Astrocyte (in vitro differentiated cells and primary cell): ENCODE data around the gene IDH3B. TPM values are rescaled to one million over a fixed set of nuclear protein-coding genes. Genes with fewer than 3 reads are reported as not detected.

ENCODE experiments used
- DNase-seq: peaks from one replicate; pipeline ENCODE4 v3.0.0-alpha.2; 2010; ENCODE audit warnings: low read depth
- FAIRE-seq: peaks from 2 replicates; lab custom pipeline; 2011; peaks lifted over from hg19 to GRCh38; lab: Jason Lieb, UNC
- H2AFZ ChIP-seq: 2 replicates; pipeline ENCODE4 v1.6.0; 2012; ENCODE audit warnings: low read depth, low read length, inconsistent platforms
- H3K27ac ChIP-seq: 2 replicates; pipeline ENCODE4 v1.5.1; 2011; ENCODE audit warnings: low read depth, low read length, inconsistent platforms
- H3K27me3 ChIP-seq: 2 replicates; pipeline ENCODE4 v1.6.0; 2011; ENCODE audit warnings: low read length, inconsistent platforms; ENCODE audit not compliant: insufficient read depth
- H3K36me3 ChIP-seq: 2 replicates; pipeline ENCODE4 v1.5.1; 2011; ENCODE audit warnings: low read length, inconsistent platforms; ENCODE audit not compliant: insufficient read depth
- H3K4me1 ChIP-seq: 2 replicates; pipeline ENCODE4 v1.5.1; 2011; ENCODE audit warnings: low read length, inconsistent platforms; ENCODE audit not compliant: insufficient read depth
- H3K4me2 ChIP-seq: 2 replicates; pipeline ENCODE4 v1.6.0; 2012; ENCODE audit warnings: low read length, inconsistent platforms
- H3K4me3 ChIP-seq: 2 replicates; pipeline ENCODE4 v1.5.1; 2011; ENCODE audit warnings: low read depth, mild to moderate bottlenecking, low read length, inconsistent platforms; ENCODE audit not compliant: insufficient read depth
- H3K79me2 ChIP-seq: 2 replicates; pipeline ENCODE4 v1.6.0; 2012; ENCODE audit warnings: mild to moderate bottlenecking, low read length, inconsistent platforms; ENCODE audit not compliant: insufficient read depth
- H3K9ac ChIP-seq: 2 replicates; pipeline ENCODE4 v1.6.0; 2012; ENCODE audit warnings: mild to moderate bottlenecking, low read length, inconsistent platforms
- H3K9me3 ChIP-seq: 2 replicates; pipeline ENCODE4 v1.5.1; 2012; ENCODE audit warnings: low read depth, mild to moderate bottlenecking, low read length, inconsistent platforms; ENCODE audit not compliant: insufficient read depth
- H4K20me1 ChIP-seq: 2 replicates; pipeline ENCODE4 v1.6.0; 2012; ENCODE audit warnings: low read length, inconsistent platforms; ENCODE audit not compliant: insufficient read depth
- H3K27ac Mint-ChIP-seq: one replicate; pipeline ENCODE4 v1.8.0; 2021; ENCODE audit warnings: mild to moderate bottlenecking, mixed read lengths; ENCODE audit not compliant: unreplicated experiment
- H3K27me3 Mint-ChIP-seq: one replicate; pipeline ENCODE4 v1.8.0; 2021; ENCODE audit warnings: low read depth, mixed read lengths; ENCODE audit not compliant: unreplicated experiment
- H3K36me3 Mint-ChIP-seq: one replicate; pipeline ENCODE4 v1.8.0; 2021; ENCODE audit warnings: low read depth, mixed read lengths; ENCODE audit not compliant: unreplicated experiment
- H3K4me1 Mint-ChIP-seq: one replicate; pipeline ENCODE4 v1.8.0; 2021; ENCODE audit warnings: low read depth, mixed read lengths; ENCODE audit not compliant: unreplicated experiment
- H3K4me3 Mint-ChIP-seq: one replicate; pipeline ENCODE4 v1.8.0; 2021; ENCODE audit warnings: mild to moderate bottlenecking, moderate library complexity, mixed read lengths; ENCODE audit not compliant: unreplicated experiment
- H3K9me3 Mint-ChIP-seq: one replicate; pipeline ENCODE4 v1.8.0; 2021; ENCODE audit warnings: mild to moderate bottlenecking, mixed read lengths; ENCODE audit not compliant: unreplicated experiment
- CTCF ChIP-seq: IDR thresholded peaks from 2 replicates; pipeline ENCODE4 v1.5.1; 2011; ENCODE audit warnings: low read depth, mild to moderate bottlenecking, inconsistent platforms, low read length, moderate library complexity; ENCODE audit not compliant: insufficient read depth
- EZH2 ChIP-seq: IDR thresholded peaks from 2 replicates; pipeline ENCODE4 v1.6.1; 2012; ENCODE audit warnings: mild to moderate bottlenecking, low read length, inconsistent platforms; ENCODE audit not compliant: insufficient read depth
- total RNA-seq: library from RNA; stranded (reverse); gene quantifications from 2 replicates; pipeline ENCODE4 v1.2.1, GENCODE V29; 2021

The IDH3B gene
- total RNA-seq, 1 donor from 2014 or later: 74.8 TPM

- no peak overlapping the region for H3K27ac ChIP-seq
- no peaks in the 10 kb centered on the region for H3K9me3 ChIP-seq
- H3K36me3 Mint-ChIP-seq: peaks cover 12% of the 10 kb centered on the region
- DNase-seq (no peak), FAIRE-seq (no peak)
- TF ChIP-seq CTCF (no peak), EZH2 (no peak)
- H3K4me1 Mint-ChIP-seq: no peaks in the 10 kb centered on the region
- H2AFZ ChIP-seq: no peak overlapping the region
- no peak overlapping the region for H3K27ac Mint-ChIP-seq
- no peak overlapping the region for H3K4me3 ChIP-seq
- H3K4me3 Mint-ChIP-seq: no peak overlapping the region
- no peaks in the 10 kb centered on the region for H4K20me1 ChIP-seq
- H3K27me3 ChIP-seq: no peaks in the 10 kb centered on the region
- H3K9ac ChIP-seq: no peak overlapping the region
- peaks cover 3% of the 10 kb centered on the region for H3K9me3 Mint-ChIP-seq
- H3K36me3 ChIP-seq: peaks cover 3% of the 10 kb centered on the region
- no peaks in the 10 kb centered on the region for H3K4me1 ChIP-seq
- H3K27me3 Mint-ChIP-seq: peaks cover 3% of the 10 kb centered on the region
- H3K4me2 ChIP-seq: no peak overlapping the region
- H3K79me2 ChIP-seq: no peaks in the 10 kb centered on the region
Observed at GRCh38 chr20:2643708-2644107, 20.3 kb downstream of the IDH3B start.

GRCh38 chr20:2640899-2641298 is 23.1 kb downstream of the IDH3B start:
- no peak overlapping the region for H3K27ac Mint-ChIP-seq
- Histone ChIP-seq H3K79me2 (no peaks in the 10 kb centered on the region), H3K4me1 (no peaks in the 10 kb centered on the region), H3K9me3 (no peaks in the 10 kb centered on the region), H3K9ac (no peak overlapping the region), H3K4me2 (no peak overlapping the region), H3K4me3 (no peak overlapping the region), H2AFZ (no peak overlapping the region), H4K20me1 (no peaks in the 10 kb centered on the region), H3K27ac (no peak overlapping the region), H3K36me3 (peaks cover 3% of the 10 kb centered on the region), H3K27me3 (no peaks in the 10 kb centered on the region)
- H3K9me3 Mint-ChIP-seq: peaks cover 3% of the 10 kb centered on the region
- peaks cover 8% of the 10 kb centered on the region for H3K27me3 Mint-ChIP-seq
- H3K4me3 Mint-ChIP-seq: no peak overlapping the region
- FAIRE-seq: no peak
- no peak for TF ChIP-seq EZH2
- no peak for TF ChIP-seq CTCF
- H3K4me1 Mint-ChIP-seq: no peaks in the 10 kb centered on the region
- peaks cover 12% of the 10 kb centered on the region for H3K36me3 Mint-ChIP-seq
- DNase-seq: no peak

- Histone ChIP-seq H3K79me2 (no peaks in the 10 kb centered on the region), H4K20me1 (no peaks in the 10 kb centered on the region), H3K27me3 (no peaks in the 10 kb centered on the region), H3K9ac (no peak overlapping the region), H3K4me3 (no peak overlapping the region), H3K4me1 (no peaks in the 10 kb centered on the region), H3K9me3 (no peaks in the 10 kb centered on the region), H3K27ac (no peak overlapping the region), H3K4me2 (no peak overlapping the region), H2AFZ (no peak overlapping the region), H3K36me3 (peaks cover 3% of the 10 kb centered on the region)
- FAIRE-seq (no peak), DNase-seq (no peak)
- peaks cover 12% of the 10 kb centered on the region for H3K36me3 Mint-ChIP-seq
- H3K27ac Mint-ChIP-seq: no peak overlapping the region
- H3K4me1 Mint-ChIP-seq: no peaks in the 10 kb centered on the region
- peaks cover 3% of the 10 kb centered on the region for H3K9me3 Mint-ChIP-seq
- no peak overlapping the region for H3K4me3 Mint-ChIP-seq
- TF ChIP-seq CTCF (no peak), EZH2 (no peak)
- peaks cover 14% of the 10 kb centered on the region for H3K27me3 Mint-ChIP-seq
Observed at GRCh38 chr20:2640260-2640659, 23.8 kb downstream of the IDH3B start.
